ENCODE measurements around the gene EPB41.
"Not testable (repeated sequence)": the region's sequence is repeated elsewhere in the genome, so short reads cannot be mapped to it uniquely, and the experiment has no call there.

The EPB41 gene

GRCh38 chr1:29128739-29129138 is 214.4 kb downstream of the EPB41 start:
- no peak overlapping the region for H3K4me3 ChIP-seq
- DNase-seq (ENCODE audit: low spot score): no peak

GRCh38 chr1:29129916-29130315 is 215.5 kb downstream of the EPB41 start:
- no peak for DNase-seq (ENCODE audit: low spot score)
- TF ChIP-seq CTCF (IDR thresholded peaks at IDR 0.05): no peak
- H3K4me3 ChIP-seq: no peak overlapping the region
- no peak overlapping the region for H3K27ac ChIP-seq

More at GRCh38 chr1:29128739-29129138, 214.4 kb downstream of the EPB41 start:
- no peak overlapping the region for H3K27ac ChIP-seq
- TF ChIP-seq CTCF (IDR thresholded peaks at IDR 0.05): no peak

- DNase-seq (ENCODE audit: low spot score); H3K4me3 ChIP-seq; H3K27ac ChIP-seq: not testable (repeated sequence)
These were observed 216.7 kb downstream of the EPB41 start for GRCh38 chr1:29131056-29131455.

GRCh38 chr1:29133861-29134694 is 219.7 kb downstream of the EPB41 start:
- no peak overlapping the region for H3K27ac ChIP-seq
- DNase-seq (ENCODE audit: low spot score): no peak
- no peak for TF ChIP-seq CTCF (IDR thresholded peaks at IDR 0.05)
- H3K4me3 ChIP-seq: no peak overlapping the region

GRCh38 chr1:29134695-29135028 is 220.3 kb downstream of the EPB41 start:
- no peak overlapping the region for H3K27ac ChIP-seq
- no peak overlapping the region for H3K4me3 ChIP-seq
- no peak for TF ChIP-seq CTCF (IDR thresholded peaks at IDR 0.05)
- DNase-seq (ENCODE audit: low spot score): no peak

GRCh38 chr1:29136391-29136915 is 222.1 kb downstream of the EPB41 start:
- TF ChIP-seq CTCF (IDR thresholded peaks at IDR 0.05): no peak
- DNase-seq (ENCODE audit: low spot score): no peak
- H3K27ac ChIP-seq: no peak overlapping the region
- H3K4me3 ChIP-seq: no peak overlapping the region

GRCh38 chr1:29142714-29143113 is 228.3 kb downstream of the EPB41 start:
- no peak for DNase-seq (ENCODE audit: low spot score)
- no peak for TF ChIP-seq CTCF (IDR thresholded peaks at IDR 0.05)
- no peak overlapping the region for H3K27ac ChIP-seq
- no peak overlapping the region for H3K4me3 ChIP-seq

All from coronary artery (tissue), 2 donors.